HepG2 (cell line): Measurements from ENCODE around the gene TNFRSF21. TPM values are rescaled to one million over a fixed set of nuclear protein-coding genes. Genes with fewer than 3 reads are reported as not detected.

Experiments
- ATAC-seq: fragments of 200-7000 bp; cut with Tn5 transposase; 3 replicates; pipeline ENCODE4 v1.9.1; 2020; ENCODE audit warnings: mild to moderate bottlenecking, moderate library complexity
- BruUV-seq: library from RNA; stranded (reverse); fragments of 400-500 nt; replicated peaks from 2 replicates; lab custom pipeline; 2021; lab: Mats Ljungman, UMichigan
- CTCF ChIA-PET: fragments of 300-600 bp; formaldehyde crosslinking; extraction: SDS; loops from one replicate; lab custom pipeline; 2021; ENCODE audit warnings: low total read pairs, inconsistent platforms, low intra/inter-chr PET ratio; lab: Yijun Ruan, JAX
- POLR2A ChIA-PET: fragments of 350-600 bp; sonication (Branson Sonifier 250); formaldehyde crosslinking; loops from one replicate; lab custom pipeline; 2020; ENCODE audit warnings: antibody characterized with exemption, inconsistent platforms; lab: Yijun Ruan, JAX
- DNase-seq: peaks from one replicate; pipeline ENCODE4 v3.0.0-alpha.2; 2015; ENCODE audit warnings: low spot score
- FAIRE-seq: peaks from 3 replicates; lab custom pipeline; 2011; peaks lifted over from hg19 to GRCh38; lab: Jason Lieb, UNC
- H2AFZ ChIP-seq: one replicate; pipeline ENCODE4 v1.6.1; 2011; ENCODE audit warnings: low read length, inconsistent platforms
- H3K27ac ChIP-seq: fragments of 300-600 bp; 3 replicates; pipeline ENCODE4 v1.8.0; 2011; ENCODE audit warnings: mixed run types, mild to moderate bottlenecking, mixed read lengths, low read length, inconsistent platforms; ENCODE audit not compliant: insufficient read depth; ENCODE audit errors: extremely low read length
- H3K27me3 ChIP-seq, 2 experiments: fragments of 200-600 bp in 1 of 2; 2 replicates in 1 of 2; 3 replicates in 1 of 2; pipeline versions ENCODE4 v1.6.0 to v1.8.0; 2011; ENCODE audit warnings: low read length in 2 of 2, mild to moderate bottlenecking in 2 of 2, moderate library complexity in 2 of 2, inconsistent platforms in 1 of 2; ENCODE audit not compliant: insufficient read depth in 2 of 2, control insufficient read depth in 1 of 2
- H3K36me3 ChIP-seq, 2 experiments: fragments of 200-600 bp in 1 of 2; replicated peaks in 1 of 2; 2 replicates in 1 of 2; 3 replicates in 1 of 2; pipeline versions ENCODE4 v1.5.1 to v1.8.0; 2011; ENCODE audit warnings: low read length in 2 of 2, inconsistent platforms in 1 of 2; ENCODE audit not compliant: insufficient read depth in 2 of 2, control insufficient read depth in 1 of 2
- H3K4me1 ChIP-seq: 2 replicates; pipeline ENCODE4 v1.5.1; 2012; ENCODE audit warnings: low read length, inconsistent platforms; ENCODE audit not compliant: insufficient read depth
- H3K4me2 ChIP-seq: 2 replicates; pipeline ENCODE4 v1.6.0; 2011; ENCODE audit warnings: low read depth, low read length, inconsistent platforms
- H3K4me3 ChIP-seq, 3 experiments: fragments of 200-600 bp in 1 of 3; sonication (generic), shearing (Covaris generic) in 1 of 3; replicated peaks in 1 of 3; 2 replicates each; pipeline ENCODE4 v1.5.1; 2011 to 2016; ENCODE audit warnings: low read length in 3 of 3, inconsistent platforms in 2 of 3, low read depth in 2 of 3, mild to moderate bottlenecking in 2 of 3, control low read depth in 1 of 3, mixed read lengths in 1 of 3; ENCODE audit not compliant: insufficient read depth in 1 of 3
- H3K79me2 ChIP-seq: one replicate; pipeline ENCODE4 v1.6.1; 2011; ENCODE audit warnings: low read length, inconsistent platforms; ENCODE audit not compliant: insufficient read depth
- H3K9ac ChIP-seq: 2 replicates; pipeline ENCODE4 v1.6.0; 2011; ENCODE audit warnings: mild to moderate bottlenecking, low read depth, low read length, inconsistent platforms; ENCODE audit not compliant: insufficient read depth
- H3K9me3 ChIP-seq: 2 replicates; pipeline ENCODE4 v1.5.1; 2012; ENCODE audit warnings: mild to moderate bottlenecking, low read length
- H4K20me1 ChIP-seq: 2 replicates; pipeline ENCODE4 v1.6.0; 2011; ENCODE audit warnings: inconsistent platforms, mild to moderate bottlenecking, low read length, moderate library complexity; ENCODE audit not compliant: insufficient read depth
- BORCS8-MEF2B ChIP-seq: sonication (generic); formaldehyde crosslinking; IDR thresholded peaks from 2 replicates; pipeline ENCODE4 v1.8.0; 2022; ENCODE audit warnings: mild to moderate bottlenecking, missing genetic modification reagents
- FOXM1 ChIP-seq: sonication (generic); formaldehyde crosslinking; IDR thresholded peaks from 2 replicates; pipeline ENCODE4 v1.5.0; 2020; ENCODE audit warnings: missing genetic modification reagents
- GTF2F1 ChIP-seq: fragments of 150-350 bp; IDR thresholded peaks from 2 replicates; pipeline ENCODE4 v1.6.1; 2014; ENCODE audit warnings: low read length
- HNF4A ChIP-seq: sonication (generic); formaldehyde crosslinking; IDR thresholded peaks from 2 replicates; pipeline ENCODE4 v1.4.0; 2020; ENCODE audit warnings: missing genetic modification reagents
- RFX5 ChIP-seq: IDR thresholded peaks from 2 replicates; pipeline ENCODE4 v1.6.1; 2011; ENCODE audit warnings: low read depth, low read length, improper control_type of control experiment
- TARDBP ChIP-seq: sonication (generic); formaldehyde crosslinking; IDR thresholded peaks from 2 replicates; pipeline ENCODE4 v1.8.0; 2022; ENCODE audit warnings: mild to moderate bottlenecking, missing genetic modification reagents
- TMF1 ChIP-seq: sonication (generic); formaldehyde crosslinking; IDR thresholded peaks from 2 replicates; pipeline ENCODE4 v1.8.1; 2022; ENCODE audit warnings: low read depth, missing genetic modification reagents
- ZFP41 ChIP-seq: sonication (generic); formaldehyde crosslinking; IDR thresholded peaks from 2 replicates; pipeline ENCODE4 v1.4.0; 2020; ENCODE audit warnings: mild to moderate bottlenecking, missing genetic modification reagents, borderline replicate concordance
- ZNF205 ChIP-seq: IDR thresholded peaks from 2 replicates; pipeline ENCODE4 v1.6.1; 2018; ENCODE audit warnings: missing biosample characterization, missing genetic modification reagents
- ZNF367 ChIP-seq: sonication (generic); formaldehyde crosslinking; IDR thresholded peaks from 2 replicates; pipeline ENCODE4 v1.4.0; 2020; ENCODE audit warnings: missing genetic modification reagents, borderline replicate concordance
- ZNF558 ChIP-seq: sonication (generic); formaldehyde crosslinking; IDR thresholded peaks from 2 replicates; pipeline ENCODE4 v1.9.0; 2022; ENCODE audit warnings: mild to moderate bottlenecking, missing genetic modification reagents, borderline replicate concordance
- ZNF605 ChIP-seq: sonication (generic); formaldehyde crosslinking; IDR thresholded peaks from 2 replicates; pipeline ENCODE4 v1.8.0; 2022; ENCODE audit warnings: mild to moderate bottlenecking, missing genetic modification reagents
- ZNF747 ChIP-seq: sonication (generic); formaldehyde crosslinking; IDR thresholded peaks from 2 replicates; pipeline ENCODE4 v1.8.1; 2023; ENCODE audit warnings: missing genetic modification reagents, mild to moderate bottlenecking, borderline replicate concordance
- ZNF792 ChIP-seq: IDR thresholded peaks from 2 replicates; pipeline ENCODE4 v1.6.1; 2016
- WGBS: methylation state at CpG from one replicate; pipeline ENCODE4 v1.1.6; 2017; ENCODE audit warnings: low lambda C conversion rate; 5-methylcytosine and 5-hydroxymethylcytosine counted together
- in situ Hi-C: cut with HindIII; loops from 2 replicates; pipeline ENCODE4 v1.10.0; 2017; ENCODE audit warnings: low pct_unique_long_range_greater_than_20kb; ENCODE audit not compliant: extremely low pct_ligation_motif_present
- intact Hi-C: fragments of 100-400 bp; cut with micrococcal nuclease; formaldehyde crosslinking; loops from one replicate; pipeline ENCODE4 v1.10.0; 2022; ENCODE audit not compliant: unreplicated experiment
- polyA plus RNA-seq, 8 experiments: library from polyadenylated mRNA; depleted of rRNA in 3 of 8; stranded (reverse) in 7 of 8; unstranded in 1 of 8; fragments of >200 nt; fragmentation: Illumina TruSeq in 4 of 8; extraction: Trizol in 4 of 8; gene quantifications; 2 replicates each; pipeline versions ENCODE4 v1.2.1 to v1.2.3, GENCODE V29; 2011 to 2016; ENCODE audit warnings: low read depth in 4 of 8, missing spikeins in 1 of 8, mixed read lengths in 1 of 8; ENCODE audit not compliant: insufficient read depth in 1 of 8
- total RNA-seq, 5 experiments: library from RNA; depleted of rRNA; stranded (reverse); fragments of >200 nt; fragmentation: Illumina TruSeq; extraction: Trizol; gene quantifications; 2 replicates each; pipeline ENCODE4 v1.2.3, GENCODE V29; 2016; ENCODE audit warnings: low read depth in 1 of 5
- TF ChIP-seq, protein P1 (sequence below): IDR thresholded peaks from 2 replicates; pipeline ENCODE4 v1.6.1; 2018; ENCODE audit warnings: missing genetic modification reagents, mild to moderate bottlenecking, missing compliant biosample characterization
- TF ChIP-seq, protein P2 (sequence below): sonication (generic); formaldehyde crosslinking; IDR thresholded peaks from 2 replicates; pipeline ENCODE4 v1.4.0; 2020; ENCODE audit warnings: missing genetic modification reagents; ENCODE audit errors: not compliant biosample characterization

TNFRSF21 gene
- total and polyA plus RNA-seq, 2 of the 13 experiments (the other 11 are each of a cell fraction or from before 2014, with no cell fraction given), result 24.8 to 46.3 TPM

DNA sequence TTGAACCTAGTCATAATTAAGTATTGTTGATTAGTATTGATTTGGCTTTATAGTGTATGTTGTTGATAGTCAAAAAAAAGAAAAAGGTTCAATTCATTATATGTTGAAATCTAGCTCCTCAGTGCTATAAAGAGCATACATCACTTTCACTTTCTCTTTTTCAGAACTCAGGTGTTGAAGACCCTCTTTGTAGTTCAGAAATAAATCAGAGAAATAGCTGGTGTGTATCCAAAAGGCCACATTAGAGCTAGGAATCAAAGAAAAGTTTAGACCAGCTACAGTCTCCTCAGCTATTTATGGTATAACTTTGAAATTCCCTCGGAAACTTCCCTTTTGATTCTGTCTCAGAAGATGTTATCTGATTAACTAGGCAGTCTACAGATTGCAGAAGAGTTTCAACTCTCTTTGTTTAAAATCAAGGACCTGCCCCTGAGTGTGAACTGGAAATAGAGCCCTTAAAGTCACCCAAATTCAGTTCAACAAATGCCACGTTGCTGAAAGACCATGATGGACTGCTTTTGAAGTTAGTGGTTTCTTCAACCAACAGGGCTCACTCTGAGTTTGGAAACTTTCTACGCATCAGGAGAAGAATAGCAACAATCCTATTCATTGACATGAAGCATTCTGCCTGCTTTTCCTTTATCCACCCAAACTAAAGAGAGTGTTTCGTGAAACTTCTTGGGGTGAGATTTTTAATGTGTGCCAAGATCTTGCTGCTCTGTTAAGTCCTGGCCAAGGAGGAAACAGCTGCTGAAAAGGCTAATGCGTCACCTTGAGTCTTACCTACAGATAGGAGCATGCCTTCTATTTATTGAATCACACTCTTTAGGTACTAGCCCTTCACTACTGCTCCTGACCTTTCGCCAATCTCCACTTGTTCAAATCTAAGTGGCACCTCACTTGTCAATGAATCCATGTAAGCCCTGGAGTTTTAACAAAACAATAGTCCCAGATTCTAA lies 111.7 kb downstream of the TNFRSF21 start:
- H3K27me3 ChIP-seq, result no peaks in the 10 kb centered on the region
- ATAC-seq (no peak), DNase-seq (no peak), FAIRE-seq (no peak)
- peaks cover 60% of the 10 kb centered on the region for H3K4me1 ChIP-seq
- intact Hi-C loops, result no loop called here
- no peak overlapping the region for H3K27ac ChIP-seq
- TF ChIP-seq ZFP41 (CRISPR knock-in tag) (no peak), HNF4A (CRISPR knock-in tag) (no peak), BORCS8-MEF2B (CRISPR knock-in tag) (no peak), ZNF558 (CRISPR knock-in tag) (no peak), FOXM1 (CRISPR knock-in tag) (no peak), TMF1 (no peak), ZNF205 (CRISPR knock-in tag) (no peak), RFX5 (no peak), TARDBP (CRISPR knock-in tag) (no peak), ZNF792 (CRISPR knock-in tag) (no peak), ZNF605 (CRISPR knock-in tag) (no peak), GTF2F1 (no peak), ZNF747 (CRISPR knock-in tag) (no peak), ZNF367 (no peak)
- TF ChIP-seq, protein P1, sequence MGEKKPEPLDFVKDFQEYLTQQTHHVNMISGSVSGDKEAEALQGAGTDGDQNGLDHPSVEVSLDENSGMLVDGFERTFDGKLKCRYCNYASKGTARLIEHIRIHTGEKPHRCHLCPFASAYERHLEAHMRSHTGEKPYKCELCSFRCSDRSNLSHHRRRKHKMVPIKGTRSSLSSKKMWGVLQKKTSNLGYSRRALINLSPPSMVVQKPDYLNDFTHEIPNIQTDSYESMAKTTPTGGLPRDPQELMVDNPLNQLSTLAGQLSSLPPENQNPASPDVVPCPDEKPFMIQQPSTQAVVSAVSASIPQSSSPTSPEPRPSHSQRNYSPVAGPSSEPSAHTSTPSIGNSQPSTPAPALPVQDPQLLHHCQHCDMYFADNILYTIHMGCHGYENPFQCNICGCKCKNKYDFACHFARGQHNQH (CRISPR knock-in tag), result no peak
- TF ChIP-seq, protein P2, sequence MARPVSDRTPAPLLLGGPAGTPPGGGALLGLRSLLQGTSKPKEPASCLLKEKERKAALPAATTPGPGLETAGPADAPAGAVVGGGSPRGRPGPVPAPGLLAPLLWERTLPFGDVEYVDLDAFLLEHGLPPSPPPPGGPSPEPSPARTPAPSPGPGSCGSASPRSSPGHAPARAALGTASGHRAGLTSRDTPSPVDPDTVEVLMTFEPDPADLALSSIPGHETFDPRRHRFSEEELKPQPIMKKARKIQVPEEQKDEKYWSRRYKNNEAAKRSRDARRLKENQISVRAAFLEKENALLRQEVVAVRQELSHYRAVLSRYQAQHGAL (CRISPR knock-in tag), result no peak
- 81% methylated on average over 6 of the region's 6 CpGs for WGBS
- no peaks in the 10 kb centered on the region for H3K79me2 ChIP-seq
- no TSS peak for BruUV-seq
- in situ Hi-C loops, result no loop called here
- H3K9me3 ChIP-seq, result no peaks in the 10 kb centered on the region
- H4K20me1 ChIP-seq, result no peaks in the 10 kb centered on the region
- H3K4me2 ChIP-seq, result peak overlapping the region; percentile 53
- ChIA-PET CTCF (no interaction called here), POLR2A (interaction anchor here (1.1 kb wide), 1 partner anchor 102 kb away, joined by 3 read pairs; no protein-coding TSS in a partner anchor)
- H2AFZ ChIP-seq, result peak overlapping the region; percentile 92
- no peaks in the 10 kb centered on the region for H3K36me3 ChIP-seq
- no peak overlapping the region for H3K4me3 ChIP-seq
- peak overlapping the region; percentile 34; the same call in 1 of the 2 replicates for H3K9ac ChIP-seq
